Glutamatergic neuron (in vitro differentiated cells): ENCODE data around the gene MIAT. TPM values are rescaled to one million over a fixed set of nuclear protein-coding genes. Genes with fewer than 3 reads are reported as not detected.

Experiments
- DNase-seq: peaks from one replicate; pipeline ENCODE4 v3.0.0; 2022
- H3K27ac Mint-ChIP-seq: one replicate; pipeline ENCODE4 v1.8.0; 2020; ENCODE audit warnings: mild to moderate bottlenecking, mixed read lengths, inconsistent platforms; ENCODE audit not compliant: unreplicated experiment
- H3K27me3 Mint-ChIP-seq: one replicate; pipeline ENCODE4 v1.8.0; 2020; ENCODE audit warnings: mild to moderate bottlenecking, moderate library complexity, mixed read lengths, inconsistent platforms; ENCODE audit not compliant: unreplicated experiment
- H3K36me3 Mint-ChIP-seq: one replicate; pipeline ENCODE4 v1.8.0; 2020; ENCODE audit warnings: mild to moderate bottlenecking, mixed read lengths, inconsistent platforms; ENCODE audit not compliant: unreplicated experiment
- H3K4me1 Mint-ChIP-seq: one replicate; pipeline ENCODE4 v1.8.0; 2020; ENCODE audit warnings: mild to moderate bottlenecking, low read depth, mixed read lengths, inconsistent platforms; ENCODE audit not compliant: unreplicated experiment
- H3K4me3 Mint-ChIP-seq: one replicate; pipeline ENCODE4 v1.8.0; 2020; ENCODE audit warnings: mild to moderate bottlenecking, mixed read lengths, inconsistent platforms; ENCODE audit not compliant: unreplicated experiment
- H3K9me3 Mint-ChIP-seq: one replicate; pipeline ENCODE4 v1.8.0; 2020; ENCODE audit warnings: mild to moderate bottlenecking, moderate library complexity, mixed read lengths, inconsistent platforms; ENCODE audit not compliant: unreplicated experiment
- CTCF ChIP-seq: fragments of 200-600 bp; sonication (generic); IDR thresholded peaks from one replicate; pipeline ENCODE4 v1.5.0; 2021; ENCODE audit not compliant: partially characterized antibody, unreplicated experiment
- total RNA-seq: library from RNA; stranded (reverse); fragmentation: NEBNext Ultra II Directional; extraction: Animal tissue kit (Norgen Biotek cat#: 25700); gene quantifications from one replicate; pipeline ENCODE4 v1.2.1, GENCODE V29; 2021; ENCODE audit not compliant: unreplicated experiment

MIAT gene
- total RNA-seq, 1 donor from 2014 or later = 1,100 TPM

- H3K27ac Mint-ChIP-seq = no peak overlapping the region
- H3K4me3 Mint-ChIP-seq = no peak overlapping the region
- peaks cover 2% of the 10 kb centered on the region for H3K4me1 Mint-ChIP-seq
- no peaks in the 10 kb centered on the region for H3K36me3 Mint-ChIP-seq
- no peak for DNase-seq
- no peak for TF ChIP-seq CTCF
- peaks cover 2% of the 10 kb centered on the region for H3K9me3 Mint-ChIP-seq
- H3K27me3 Mint-ChIP-seq = peaks cover 5% of the 10 kb centered on the region
Measured at GRCh38 chr22:26689513-26690301, 32.3 kb downstream of the MIAT start.

GRCh38 chr22:26690654-26691376 is 33.4 kb downstream of the MIAT start:
- Mint-ChIP-seq H3K27ac (no peak overlapping the region), H3K36me3 (no peaks in the 10 kb centered on the region), H3K4me3 (no peak overlapping the region), H3K9me3 (peaks cover 2% of the 10 kb centered on the region), H3K4me1 (peaks cover 2% of the 10 kb centered on the region), H3K27me3 (peaks cover 5% of the 10 kb centered on the region)
- DNase-seq = no peak
- TF ChIP-seq CTCF = no peak

- Mint-ChIP-seq H3K27ac (no peak overlapping the region), H3K36me3 (no peaks in the 10 kb centered on the region), H3K4me3 (no peak overlapping the region), H3K27me3 (peaks cover 5% of the 10 kb centered on the region), H3K9me3 (peaks cover 2% of the 10 kb centered on the region), H3K4me1 (peaks cover 2% of the 10 kb centered on the region)
- TF ChIP-seq CTCF = no peak
- DNase-seq = no peak
Measured at GRCh38 chr22:26691377-26691716, 34.0 kb downstream of the MIAT start.

GRCh38 chr22:26692215-26692614 is 34.8 kb downstream of the MIAT start:
- Mint-ChIP-seq H3K4me1 (peaks cover 2% of the 10 kb centered on the region), H3K36me3 (no peaks in the 10 kb centered on the region), H3K27me3 (peaks cover 5% of the 10 kb centered on the region)

More at GRCh38 chr22:26692215-26692614, 34.8 kb downstream of the MIAT start:
- H3K27ac Mint-ChIP-seq = no peak overlapping the region
- no peak for DNase-seq
- no peak overlapping the region for H3K4me3 Mint-ChIP-seq
- no peak for TF ChIP-seq CTCF
- peaks cover 4% of the 10 kb centered on the region for H3K9me3 Mint-ChIP-seq
